ENCODE measurements around the gene HHAT.

- TF ChIP-seq POLR2A (IDR thresholded peaks at IDR 0.05) (no peak), CTCF (IDR thresholded peaks at IDR 0.05) (no peak)
Observed at GRCh38 chr1:210635108-210635507, 306.4 kb downstream of the HHAT start.
